GM23338 (cell line): ENCODE measurements around the gene PAGR1. TPM values are rescaled to one million over a fixed set of nuclear protein-coding genes. Genes with fewer than 3 reads are reported as not detected.
A peak's percentile ranks its signal among the peaks of the same experiment; 100 is the strongest.

ENCODE experiments used
- ATAC-seq: fragments of 200-7000 bp; cut with Tn5 transposase; 3 replicates; pipeline ENCODE4 v1.9.1; 2020
- DNase-seq: peaks from one replicate; pipeline ENCODE4 v3.0.0-alpha.2; 2015; ENCODE audit warnings: low spot score
- H2AFZ ChIP-seq: fragments of 200-600 bp; sonication (generic); 2 replicates; pipeline ENCODE4 v1.8.0; 2016; ENCODE audit warnings: antibody characterized with exemption, mild to moderate bottlenecking, moderate library complexity
- H3F3A ChIP-seq: fragments of 200-600 bp; sonication (generic); replicated peaks from 2 replicates; pipeline ENCODE4 v1.8.0; 2017; ENCODE audit warnings: antibody characterized with exemption, mixed run types, low read depth
- H3K27ac ChIP-seq: fragments of 200-600 bp; sonication (generic); 2 replicates; pipeline ENCODE4 v1.6.1; 2016; ENCODE audit warnings: low read depth
- H3K27me3 ChIP-seq: fragments of 200-600 bp; sonication (generic); 2 replicates; pipeline ENCODE4 v1.8.0; 2016; ENCODE audit warnings: mild to moderate bottlenecking, mixed run types, moderate library complexity; ENCODE audit not compliant: insufficient read depth
- H3K36me3 ChIP-seq: fragments of 200-600 bp; sonication (generic); 2 replicates; pipeline ENCODE4 v1.8.0; 2016; ENCODE audit warnings: mild to moderate bottlenecking; ENCODE audit not compliant: insufficient read depth
- H3K4me1 ChIP-seq: fragments of 200-600 bp; sonication (generic); 2 replicates; pipeline ENCODE4 v1.8.0; 2016; ENCODE audit warnings: mild to moderate bottlenecking, moderate library complexity; ENCODE audit not compliant: insufficient read depth
- H3K4me2 ChIP-seq: fragments of 200-600 bp; sonication (generic); 2 replicates; pipeline ENCODE4 v1.7.1; 2017; ENCODE audit warnings: mixed run types
- H3K4me3 ChIP-seq: fragments of 200-600 bp; sonication (generic); 2 replicates; pipeline ENCODE4 v1.6.1; 2016; ENCODE audit warnings: mixed run types
- H3K79me2 ChIP-seq: fragments of 200-600 bp; sonication (generic); replicated peaks from 2 replicates; pipeline ENCODE4 v1.8.0; 2017; ENCODE audit warnings: mild to moderate bottlenecking; ENCODE audit not compliant: insufficient read depth
- H3K9me2 ChIP-seq: fragments of 200-600 bp; sonication (generic); 2 replicates; pipeline ENCODE4 v1.8.0; 2017; ENCODE audit not compliant: insufficient read depth
- H4K20me1 ChIP-seq: fragments of 200-600 bp; sonication (generic); replicated peaks from 2 replicates; pipeline ENCODE4 v1.8.0; 2017; ENCODE audit warnings: mild to moderate bottlenecking; ENCODE audit not compliant: insufficient read depth
- H3K27ac Mint-ChIP-seq: 2 replicates; pipeline ENCODE4 v1.8.0; 2020; ENCODE audit warnings: inconsistent platforms, mild to moderate bottlenecking, moderate library complexity, mixed read lengths
- H3K27me3 Mint-ChIP-seq: 3 replicates; pipeline ENCODE4 v1.8.0; 2022; ENCODE audit warnings: low read depth, mild to moderate bottlenecking, moderate library complexity, mixed read lengths, inconsistent platforms; ENCODE audit not compliant: insufficient read depth, poor library complexity
- H3K36me3 Mint-ChIP-seq: 3 replicates; pipeline ENCODE4 v1.8.0; 2021; ENCODE audit warnings: low read depth, mild to moderate bottlenecking, inconsistent platforms, moderate library complexity, mixed read lengths
- H3K4me1 Mint-ChIP-seq: 3 replicates; pipeline ENCODE4 v1.8.0; 2020; ENCODE audit warnings: mild to moderate bottlenecking, inconsistent platforms, mixed read lengths
- H3K4me3 Mint-ChIP-seq: 3 replicates; pipeline ENCODE4 v1.8.0; 2021; ENCODE audit warnings: moderate library complexity, mild to moderate bottlenecking, inconsistent platforms, mixed read lengths
- H3K9me3 Mint-ChIP-seq: 3 replicates; pipeline ENCODE4 v1.8.0; 2020; ENCODE audit warnings: moderate library complexity, mild to moderate bottlenecking, inconsistent platforms, mixed read lengths
- CREB1 ChIP-seq: fragments of 250-450 bp; sonication (Bioruptor Pico); IDR thresholded peaks from 2 replicates; pipeline ENCODE4 v1.5.0; 2020; ENCODE audit warnings: low read depth, mild to moderate bottlenecking, moderate library complexity
- CTCF ChIP-seq, 2 experiments: fragments of 200-600 bp in 1 of 2; sonication (generic) in 1 of 2; conservative IDR thresholded peaks; 2 replicates each; pipeline versions ENCODE4 v1.5.1 to v1.6.1; 2016 to 2017; ENCODE audit warnings: antibody characterized with exemption in 2 of 2, low read depth in 2 of 2, mild to moderate bottlenecking in 2 of 2, moderate library complexity in 1 of 2
- EZH2 ChIP-seq: fragments of 200-600 bp; sonication (generic); IDR thresholded peaks from one replicate; pipeline ENCODE4 v1.8.0; 2017; ENCODE audit warnings: antibody characterized with exemption, mild to moderate bottlenecking, low read depth; ENCODE audit not compliant: unreplicated experiment
- EZH2phosphoT487 ChIP-seq: fragments of 200-600 bp; sonication (generic); IDR thresholded peaks from one replicate; pipeline ENCODE4 v1.8.1; 2018; ENCODE audit warnings: antibody characterized with exemption; ENCODE audit not compliant: unreplicated experiment
- JUNB ChIP-seq: IDR thresholded peaks from one replicate; pipeline ENCODE4 v1.6.1; 2016; ENCODE audit warnings: antibody characterized with exemption; ENCODE audit not compliant: unreplicated experiment
- NANOG ChIP-seq: IDR thresholded peaks from 2 replicates; pipeline ENCODE4 v1.6.1; 2016; ENCODE audit warnings: antibody characterized with exemption, borderline replicate concordance
- POLR2AphosphoS5 ChIP-seq: IDR thresholded peaks from 2 replicates; pipeline ENCODE4 v1.6.1; 2016; ENCODE audit warnings: antibody characterized with exemption, low read depth
- REST ChIP-seq: IDR thresholded peaks from one replicate; pipeline ENCODE4 v1.6.1; 2018; ENCODE audit warnings: antibody characterized with exemption; ENCODE audit not compliant: unreplicated experiment
- ZNF331 ChIP-seq: fragments of 250-450 bp; sonication (Bioruptor Pico); IDR thresholded peaks from 2 replicates; pipeline ENCODE4 v1.5.0; 2020; ENCODE audit warnings: low read depth, mild to moderate bottlenecking, moderate library complexity
- polyA plus RNA-seq: library from polyadenylated mRNA; unstranded; fragments of >200 nt; fragmentation: Nextera tagmentation; extraction: Ambion mirVana; gene quantifications from 2 replicates; pipeline ENCODE4 v1.2.1, GENCODE V29; 2016
- total RNA-seq: library from RNA; depleted of rRNA; stranded (reverse); fragments of >200 nt; shearing (Covaris generic); gene quantifications from 2 replicates; pipeline ENCODE4 v1.2.3, GENCODE V29; 2014

Gene PAGR1
- total and polyA plus RNA-seq, 2 experiments from 2014 or later = 67.6 to 78.7 TPM

GRCh38 chr16:29820271-29820701, 4.3 kb downstream of the PAGR1 start, which contains the start of gene MVP:
TSS of gene MVP (plus strand) at chr16:29820462. CDS start at chr16:29830550, 10,088 bp downstream.
- peaks cover 21% of the 10 kb centered on the region; the same call in 1 of the 2 replicates for H3F3A ChIP-seq
- H3K27me3 Mint-ChIP-seq = peaks cover 16% of the 10 kb centered on the region
- DNase-seq (no peak), ATAC-seq (no peak)
- no peak within 1 kb of the TSS for H3K4me2 ChIP-seq
- TF ChIP-seq POLR2AphosphoS5 (no peak), JUNB (no peak), CTCF (conservative IDR thresholded peaks at IDR 0.05; ENCODE audit: low read depth in 2 of 2) (no peak), CREB1 (CRISPR knock-in tag) (no peak), NANOG (no peak), EZH2 (no peak), REST (no peak), EZH2phosphoT487 (no peak), ZNF331 (CRISPR knock-in tag) (no peak)
- peaks cover 16% of the 10 kb centered on the region; the same call in 1 of the 2 replicates for H3K4me1 ChIP-seq
- H3K4me3 Mint-ChIP-seq = peak within 1 kb of the TSS; percentile 21; the same call in 2 of the 3 replicates
- no peaks in the 10 kb centered on the region for H3K27me3 ChIP-seq
- H3K36me3 ChIP-seq = peaks cover 13% of the 10 kb centered on the region
- H3K4me3 ChIP-seq = no peak within 1 kb of the TSS
- no peak within 1 kb of the TSS for H3K27ac Mint-ChIP-seq
- peaks cover 17% of the 10 kb centered on the region for H3K79me2 ChIP-seq
- H2AFZ ChIP-seq = no peak within 1 kb of the TSS
- H3K36me3 Mint-ChIP-seq = peaks cover 35% of the 10 kb centered on the region
- H3K4me1 Mint-ChIP-seq = peaks cover 34% of the 10 kb centered on the region
- peak within 1 kb of the TSS; percentile 55; the same call in 1 of the 2 replicates for H3K27ac ChIP-seq
- H3K9me2 ChIP-seq = no peaks in the 10 kb centered on the region
- H3K9me3 Mint-ChIP-seq = peaks cover 4% of the 10 kb centered on the region; the same call in 1 of the 3 replicates
- peaks cover 5% of the 10 kb centered on the region; the same call in 1 of the 2 replicates for H4K20me1 ChIP-seq
